ENCODE measurements around the gene C16orf90. TPM values are rescaled to one million over a fixed set of nuclear protein-coding genes. Genes with fewer than 3 reads are reported as not detected.
"Not testable (repeated sequence)": the region's sequence is repeated elsewhere in the genome, so short reads cannot be mapped to it uniquely, and the experiment has no call there.

C16orf90 gene
- total and polyA plus RNA-seq, 2 experiments from 2014 or later, result not detected

DNA sequence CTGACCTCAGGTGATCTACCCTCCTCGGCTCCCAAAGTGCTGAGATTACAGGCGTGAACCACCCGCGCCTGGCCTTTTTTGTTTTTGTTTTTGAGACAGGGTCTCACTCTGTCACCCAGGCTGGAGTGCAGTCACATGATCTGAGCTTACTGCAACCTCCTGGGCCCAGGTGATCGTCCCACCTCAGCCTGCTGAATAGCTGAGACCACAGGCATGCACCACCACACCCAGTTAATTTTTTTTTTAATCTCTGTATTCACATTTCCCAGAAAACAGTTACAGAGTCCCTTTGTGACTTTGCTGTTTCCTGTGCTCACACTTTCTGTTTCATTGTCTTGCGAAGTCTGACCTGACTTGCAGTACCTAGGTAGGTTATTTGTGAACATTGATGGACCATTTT is 8.2 kb upstream of the C16orf90 start:
- Histone ChIP-seq H4K20me1 (ENCODE audit: insufficient read depth) (no peaks in the 10 kb centered on the region), H3K36me3 (ENCODE audit: low read depth) (peaks cover 9% of the 10 kb centered on the region), H3K27me3 (replicated peaks; ENCODE audit: insufficient read depth) (no peaks in the 10 kb centered on the region), H3K9me2 (ENCODE audit: insufficient read depth) (no peaks in the 10 kb centered on the region), H3K27ac (no peak overlapping the region), H3K79me2 (ENCODE audit: insufficient read depth) (peaks cover 41% of the 10 kb centered on the region), H3K9ac (no peak overlapping the region), H3K9me3 (ENCODE audit: low read depth) (no peaks in the 10 kb centered on the region), H3K4me3 (no peak overlapping the region), H2AFZ (no peak overlapping the region), H3K4me1 (ENCODE audit: insufficient read depth) (peaks cover 3% of the 10 kb centered on the region; the same call in 1 of the 2 replicates), H3K4me2 (ENCODE audit: unreplicated experiment) (no peak overlapping the region), H3F3A (ENCODE audit: insufficient read depth) (peaks cover 7% of the 10 kb centered on the region; the same call in 1 of the 2 replicates)
- in situ Hi-C loops (cut with MboI), result no loop called here
- no peak for TF ChIP-seq EZH2 (IDR thresholded peaks at IDR 0.05; ENCODE audit: insufficient read depth, poor library complexity, severe bottlenecking)
- no peak for TF ChIP-seq EZH2phosphoT487 (IDR thresholded peaks at IDR 0.05; ENCODE audit: insufficient read depth, low read depth)
- no peak for DNase-seq
- 92% methylated on average over 6 of the region's 6 CpGs for WGBS, 2 experiments (ENCODE audit: low coverage in 1 of 2, low lambda C conversion rate in 2 of 2, missing lambda C conversion rate in 2 of 2)

DNA sequence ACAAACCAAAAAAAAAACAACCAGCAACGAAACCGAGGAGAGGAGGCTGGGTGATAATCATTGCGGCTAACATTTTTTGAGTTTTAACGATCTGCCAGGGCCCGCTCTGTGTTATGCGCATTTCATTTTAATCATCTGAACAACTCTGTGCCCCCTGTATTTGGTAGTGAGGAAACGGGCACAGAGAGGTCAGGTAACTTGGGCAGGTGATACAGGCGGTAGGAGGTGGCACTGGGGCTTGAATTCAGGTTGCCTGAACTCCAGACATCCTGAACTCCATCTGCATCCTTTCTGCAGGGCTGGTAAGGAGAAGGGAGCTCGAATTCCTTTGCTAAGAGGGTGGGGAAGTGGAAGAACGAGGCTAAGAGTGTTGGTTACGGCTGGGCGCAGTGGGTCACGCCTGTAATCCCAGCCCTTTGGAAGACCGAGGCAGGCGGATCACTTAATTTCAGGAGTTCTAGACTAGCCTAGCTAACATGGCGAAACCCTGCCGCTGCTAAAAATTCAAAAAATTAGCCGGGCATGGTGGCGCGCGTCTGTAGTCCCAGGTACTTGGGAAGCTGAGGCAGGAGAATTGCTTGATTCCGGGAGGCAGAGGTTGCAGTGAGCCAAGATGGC is 6.6 kb upstream of the C16orf90 start:
- peak overlapping the region; percentile 91 for H3K9ac ChIP-seq
- peak; percentile 15 for DNase-seq
- H3K27me3 ChIP-seq (replicated peaks; ENCODE audit: insufficient read depth), result no peaks in the 10 kb centered on the region
- H3K9me3 ChIP-seq (ENCODE audit: low read depth), result no peaks in the 10 kb centered on the region
- peak overlapping the region; percentile 88 for H3K27ac ChIP-seq
- H4K20me1 ChIP-seq (ENCODE audit: insufficient read depth), result no peaks in the 10 kb centered on the region
- peaks cover 41% of the 10 kb centered on the region for H3K79me2 ChIP-seq (ENCODE audit: insufficient read depth)
- H3K4me1 ChIP-seq (ENCODE audit: insufficient read depth), result peaks cover 3% of the 10 kb centered on the region; the same call in 1 of the 2 replicates
- WGBS, 2 experiments (ENCODE audit: low coverage in 1 of 2, low lambda C conversion rate in 2 of 2, missing lambda C conversion rate in 2 of 2), result 66 to 67% methylated on average over 20 to 22 of the region's 22 CpGs
- in situ Hi-C loops (cut with MboI), result no loop called here
- peak overlapping the region; percentile 94 for H3K4me3 ChIP-seq
- H3F3A ChIP-seq (ENCODE audit: insufficient read depth), result peaks cover 7% of the 10 kb centered on the region; the same call in 1 of the 2 replicates
- no peak for TF ChIP-seq EZH2phosphoT487 (IDR thresholded peaks at IDR 0.05; ENCODE audit: insufficient read depth, low read depth)
- TF ChIP-seq EZH2 (IDR thresholded peaks at IDR 0.05; ENCODE audit: insufficient read depth, poor library complexity, severe bottlenecking), result no peak
- H2AFZ ChIP-seq, result peak overlapping the region; percentile 89
- peak overlapping the region; percentile 97 for H3K4me2 ChIP-seq (ENCODE audit: unreplicated experiment)
- no peaks in the 10 kb centered on the region for H3K36me3 ChIP-seq (ENCODE audit: low read depth)
- no peaks in the 10 kb centered on the region for H3K9me2 ChIP-seq (ENCODE audit: insufficient read depth)

DNA sequence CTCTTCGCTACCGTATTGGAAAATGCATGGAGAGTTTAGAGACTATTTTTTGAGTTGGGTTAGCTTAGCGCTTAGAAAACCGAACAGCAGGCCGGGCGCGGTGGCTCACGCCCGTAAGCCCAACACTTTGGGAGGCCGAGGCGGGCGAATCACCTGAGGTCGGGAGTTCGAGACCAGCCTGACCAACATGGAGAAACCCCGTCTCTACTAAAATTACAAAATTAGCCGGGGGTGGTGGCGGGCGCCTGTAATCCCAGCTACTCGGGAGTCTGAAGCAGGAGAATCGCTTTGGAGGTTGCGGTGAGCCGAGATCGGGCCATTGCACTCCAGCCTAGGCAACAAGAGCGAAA is 6.1 kb upstream of the C16orf90 start:
- H3K9me3 ChIP-seq (ENCODE audit: low read depth); H3K36me3 ChIP-seq (ENCODE audit: low read depth); DNase-seq; H3K27me3 ChIP-seq (replicated peaks; ENCODE audit: insufficient read depth); H4K20me1 ChIP-seq (ENCODE audit: insufficient read depth); H3K9me2 ChIP-seq (ENCODE audit: insufficient read depth); H3F3A ChIP-seq (ENCODE audit: insufficient read depth); in situ Hi-C loops (cut with MboI); H3K4me1 ChIP-seq (ENCODE audit: insufficient read depth): not testable (repeated sequence)
- peak overlapping the region; percentile 97 for H3K4me2 ChIP-seq (ENCODE audit: unreplicated experiment)
- peak overlapping the region; percentile 94 for H3K4me3 ChIP-seq
- peaks cover 41% of the 10 kb centered on the region for H3K79me2 ChIP-seq (ENCODE audit: insufficient read depth)
- peak overlapping the region; percentile 88 for H3K27ac ChIP-seq
- H3K9ac ChIP-seq, result peak overlapping the region; percentile 91
- WGBS, 2 experiments (ENCODE audit: low coverage in 1 of 2, low lambda C conversion rate in 2 of 2, missing lambda C conversion rate in 2 of 2), result 18 to 21% methylated on average over 24 of the region's 24 CpGs
- peak overlapping the region; percentile 89 for H2AFZ ChIP-seq

DNA sequence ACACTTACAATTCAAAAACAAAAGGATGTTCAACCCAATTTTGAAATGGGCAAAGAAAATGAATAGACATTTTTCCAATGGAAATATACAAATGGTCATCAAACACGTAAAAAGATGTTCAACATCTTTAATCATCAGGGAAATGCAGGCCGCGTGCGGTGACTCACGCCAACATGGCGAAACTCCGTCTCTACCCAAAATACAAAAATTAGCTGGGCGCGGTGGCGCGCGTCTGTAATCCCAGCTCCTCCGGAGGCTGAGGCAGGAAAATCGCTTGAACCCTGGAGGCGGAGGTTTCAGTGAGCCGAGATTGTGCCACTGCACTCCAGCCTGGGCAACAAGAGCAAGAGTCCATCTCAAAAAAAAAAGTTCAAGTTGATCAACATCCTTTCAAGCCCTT is 3.7 kb upstream of the C16orf90 start:
- Histone ChIP-seq H3K9me2 (ENCODE audit: insufficient read depth) (no peaks in the 10 kb centered on the region), H3K4me1 (ENCODE audit: insufficient read depth) (peaks cover 3% of the 10 kb centered on the region; the same call in 1 of the 2 replicates), H3K4me2 (ENCODE audit: unreplicated experiment) (no peak overlapping the region), H4K20me1 (ENCODE audit: insufficient read depth) (no peaks in the 10 kb centered on the region), H3K9ac (no peak overlapping the region), H2AFZ (no peak overlapping the region), H3K27ac (no peak overlapping the region), H3F3A (ENCODE audit: insufficient read depth) (peaks cover 7% of the 10 kb centered on the region; the same call in 1 of the 2 replicates), H3K9me3 (ENCODE audit: low read depth) (no peaks in the 10 kb centered on the region), H3K4me3 (no peak overlapping the region), H3K27me3 (replicated peaks; ENCODE audit: insufficient read depth) (no peaks in the 10 kb centered on the region), H3K79me2 (ENCODE audit: insufficient read depth) (peaks cover 26% of the 10 kb centered on the region), H3K36me3 (ENCODE audit: low read depth) (no peaks in the 10 kb centered on the region)
- TF ChIP-seq EZH2 (IDR thresholded peaks at IDR 0.05; ENCODE audit: insufficient read depth, poor library complexity, severe bottlenecking), result no peak
- no peak for TF ChIP-seq EZH2phosphoT487 (IDR thresholded peaks at IDR 0.05; ENCODE audit: insufficient read depth, low read depth)
- 95 to 99% methylated on average over 16 of the region's 16 CpGs for WGBS, 2 experiments (ENCODE audit: low coverage in 1 of 2, low lambda C conversion rate in 2 of 2, missing lambda C conversion rate in 2 of 2)
- in situ Hi-C loops (cut with MboI), result no loop called here
- no peak for DNase-seq

Measured in GM23248 (cell line).